ENCODE results near the gene SPDYC. TPM values are rescaled to one million over a fixed set of nuclear protein-coding genes. Genes with fewer than 3 reads are reported as not detected.

SPDYC gene
- total RNA-seq, 2 experiments from 2014 or later = not detected

DNA sequence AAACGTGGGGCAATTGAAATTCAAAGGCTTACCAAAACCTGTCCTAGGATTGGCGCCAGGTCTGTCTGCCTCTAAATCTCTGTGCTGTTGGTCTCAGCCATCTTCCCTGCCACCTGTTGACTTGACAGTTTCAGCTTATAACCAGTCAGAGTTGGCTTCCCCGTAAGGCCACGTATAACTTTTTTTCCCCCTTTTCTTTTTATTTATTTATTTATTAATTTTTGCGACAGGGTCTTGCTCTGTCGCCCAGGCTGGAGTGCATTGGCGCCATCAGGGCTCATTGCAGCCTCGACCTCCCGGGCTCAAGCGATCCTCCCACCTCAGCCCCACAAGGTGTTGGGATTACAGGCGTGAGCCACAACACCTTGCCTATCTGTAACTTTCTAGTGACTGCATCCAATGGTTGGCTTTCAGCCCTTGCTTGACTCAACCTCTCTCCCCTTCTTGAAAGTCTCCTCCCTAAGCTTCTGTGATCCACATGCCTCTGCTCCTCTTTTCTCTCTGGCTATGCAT lies 34.3 kb upstream of the SPDYC start:
- DNase-seq (ENCODE audit: low spot score) = no peak
- H3K79me2 ChIP-seq (ENCODE audit: insufficient read depth, low read depth, low read length) = peaks cover 40% of the 10 kb centered on the region
- intact Hi-C loops (cut with micrococcal nuclease; ENCODE audit: unreplicated experiment) = no loop called here

DNA sequence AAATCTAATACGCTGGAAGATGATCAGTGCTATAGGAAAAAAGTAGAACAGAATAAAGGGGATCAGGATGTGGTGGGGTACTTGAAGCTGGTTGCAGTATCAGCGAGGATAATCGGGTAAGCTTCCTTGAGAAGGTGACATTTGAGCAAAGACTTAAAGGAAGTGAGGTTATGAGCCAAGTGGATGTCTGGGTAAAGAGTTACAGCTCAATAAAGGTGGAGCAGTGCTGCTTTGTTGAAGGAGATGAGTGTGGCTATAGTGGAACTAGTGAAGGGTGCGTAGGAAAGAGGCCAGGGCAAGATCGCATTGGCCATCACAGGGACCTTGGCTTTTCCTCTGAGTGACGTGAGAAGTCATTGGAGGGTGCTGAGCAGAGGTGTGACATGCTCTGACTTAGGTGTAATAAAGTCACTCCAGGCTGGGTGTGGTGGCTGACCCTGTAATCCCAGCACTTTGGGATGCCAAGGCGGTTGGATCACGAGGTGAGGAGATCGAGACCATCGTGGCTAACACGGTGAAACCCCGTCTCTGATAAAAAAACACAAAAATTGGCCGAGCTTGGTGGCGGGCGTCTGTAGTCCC lies 33.4 kb upstream of the SPDYC start:
- Histone ChIP-seq H3K9me2 (ENCODE audit: insufficient read depth, low read length) (no peaks in the 10 kb centered on the region), H3K27ac (ENCODE audit: low read depth, low read length, poor library complexity, severe bottlenecking) (peak overlapping the region; percentile 98), H2AFZ (ENCODE audit: low read length) (peak overlapping the region; percentile 42; the same call in 1 of the 2 replicates), H3K4me2 (ENCODE audit: low read length) (peak overlapping the region; percentile 99), H3K9me3 (ENCODE audit: low read length) (no peaks in the 10 kb centered on the region), H3K79me2 (ENCODE audit: insufficient read depth, low read depth, low read length) (peaks cover 31% of the 10 kb centered on the region), H4K20me1 (ENCODE audit: insufficient read depth, low read length) (no peaks in the 10 kb centered on the region), H3K4me1 (ENCODE audit: insufficient read depth, low read length, poor library complexity, severe bottlenecking) (peaks cover 21% of the 10 kb centered on the region), H3K4me3 (ENCODE audit: low read depth, low read length, poor library complexity, severe bottlenecking) (peak overlapping the region; percentile 98), H3K36me3 (ENCODE audit: insufficient read depth, low read length) (peaks cover 24% of the 10 kb centered on the region)
- CTCF ChIA-PET (ENCODE audit: unreplicated experiment) = interaction anchor here (1.5 kb wide), 1 partner anchor 45 kb away, joined by 5 read pairs; the partner anchor contains the start of gene CAPN1
- POLR2A ChIA-PET = interaction anchor here (1.5 to 6.1 kb wide), 4 partner anchors 11 to 213 kb away, joined by 5 to 47 read pairs (median 10); partner anchors contain the start of genes FAU, MRPL49, PPP2R5B and SPDYC
- intact Hi-C loops (cut with micrococcal nuclease; ENCODE audit: unreplicated experiment) = no loop called here
- no peak for DNase-seq (ENCODE audit: low spot score)
- TF ChIP-seq, protein P1, sequence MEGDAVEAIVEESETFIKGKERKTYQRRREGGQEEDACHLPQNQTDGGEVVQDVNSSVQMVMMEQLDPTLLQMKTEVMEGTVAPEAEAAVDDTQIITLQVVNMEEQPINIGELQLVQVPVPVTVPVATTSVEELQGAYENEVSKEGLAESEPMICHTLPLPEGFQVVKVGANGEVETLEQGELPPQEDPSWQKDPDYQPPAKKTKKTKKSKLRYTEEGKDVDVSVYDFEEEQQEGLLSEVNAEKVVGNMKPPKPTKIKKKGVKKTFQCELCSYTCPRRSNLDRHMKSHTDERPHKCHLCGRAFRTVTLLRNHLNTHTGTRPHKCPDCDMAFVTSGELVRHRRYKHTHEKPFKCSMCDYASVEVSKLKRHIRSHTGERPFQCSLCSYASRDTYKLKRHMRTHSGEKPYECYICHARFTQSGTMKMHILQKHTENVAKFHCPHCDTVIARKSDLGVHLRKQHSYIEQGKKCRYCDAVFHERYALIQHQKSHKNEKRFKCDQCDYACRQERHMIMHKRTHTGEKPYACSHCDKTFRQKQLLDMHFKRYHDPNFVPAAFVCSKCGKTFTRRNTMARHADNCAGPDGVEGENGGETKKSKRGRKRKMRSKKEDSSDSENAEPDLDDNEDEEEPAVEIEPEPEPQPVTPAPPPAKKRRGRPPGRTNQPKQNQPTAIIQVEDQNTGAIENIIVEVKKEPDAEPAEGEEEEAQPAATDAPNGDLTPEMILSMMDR (conservative IDR thresholded peaks at IDR 0.05; ENCODE audit: low read length) = no peak
- TF ChIP-seq EZH2phosphoT487 (IDR thresholded peaks at IDR 0.05; ENCODE audit: borderline replicate concordance, low read depth, low read length) = no peak
- BruUV-seq (replicated peaks) = no TSS peak

More for the DNA sequence above, 34.3 kb upstream of the SPDYC start:
- Histone ChIP-seq H3K4me3 (ENCODE audit: low read depth, low read length, poor library complexity, severe bottlenecking) (peak overlapping the region; percentile 98), H3K4me1 (ENCODE audit: insufficient read depth, low read length, poor library complexity, severe bottlenecking) (peaks cover 31% of the 10 kb centered on the region), H4K20me1 (ENCODE audit: insufficient read depth, low read length) (no peaks in the 10 kb centered on the region), H3K4me2 (ENCODE audit: low read length) (peak overlapping the region; percentile 99), H3K9me3 (ENCODE audit: low read length) (no peaks in the 10 kb centered on the region), H2AFZ (ENCODE audit: low read length) (peak overlapping the region; percentile 42; the same call in 1 of the 2 replicates), H3K9me2 (ENCODE audit: insufficient read depth, low read length) (no peaks in the 10 kb centered on the region), H3K36me3 (ENCODE audit: insufficient read depth, low read length) (peaks cover 33% of the 10 kb centered on the region), H3K27ac (ENCODE audit: low read depth, low read length, poor library complexity, severe bottlenecking) (peak overlapping the region; percentile 98)
- TF ChIP-seq, protein P1 (conservative IDR thresholded peaks at IDR 0.05; ENCODE audit: low read length) = no peak
- TF ChIP-seq EZH2phosphoT487 (IDR thresholded peaks at IDR 0.05; ENCODE audit: borderline replicate concordance, low read depth, low read length) = no peak
- ChIA-PET CTCF (ENCODE audit: unreplicated experiment) (interaction anchor here (1.5 kb wide), 1 partner anchor 46 kb away, joined by 5 read pairs; the partner anchor contains the start of gene CAPN1), POLR2A (interaction anchor here (0.5 to 6.1 kb wide), 15 partner anchors 11 to 437 kb away, joined by 3 to 47 read pairs (median 4); partner anchors contain the start of genes ARL2, CAPN1, FAM89B and FAU)
- no TSS peak for BruUV-seq (replicated peaks)

Measured in OCI-LY7 (cell line).